ENCODE results near the gene DMD. TPM values are rescaled to one million over a fixed set of nuclear protein-coding genes. Genes with fewer than 3 reads are reported as not detected.

DMD gene
- total RNA-seq, 1 donor from 2014 or later: 6.7 TPM

GRCh38 chrX:31114858-31115257 lies 2096.5 kb downstream of the DMD start:
- no peak for DNase-seq (ENCODE audit: extremely low read depth, low read depth, low spot score)

- no peak for DNase-seq (ENCODE audit: extremely low read depth, low read depth, low spot score)
Measured at GRCh38 chrX:31112226-31112999, 2098.9 kb downstream of the DMD start.

- no peak for DNase-seq (ENCODE audit: extremely low read depth, low read depth, low spot score)
Measured at GRCh38 chrX:31110657-31111056, 2100.7 kb downstream of the DMD start.

- no peak for DNase-seq (ENCODE audit: extremely low read depth, low read depth, low spot score)
Measured at GRCh38 chrX:31099536-31100090, 2111.7 kb downstream of the DMD start.

- no peak for DNase-seq (ENCODE audit: extremely low read depth, low read depth, low spot score)
Measured at GRCh38 chrX:31098079-31098478, 2113.3 kb downstream of the DMD start.

- DNase-seq (ENCODE audit: extremely low read depth, low read depth, low spot score): no peak
Measured at GRCh38 chrX:31093639-31093975, 2117.7 kb downstream of the DMD start.

- DNase-seq (ENCODE audit: extremely low read depth, low read depth, low spot score): no peak
Measured at GRCh38 chrX:31092970-31093638, 2118.2 kb downstream of the DMD start.

GRCh38 chrX:31092476-31092875 lies 2118.9 kb downstream of the DMD start:
- no peak for DNase-seq (ENCODE audit: extremely low read depth, low read depth, low spot score)

- no peak for DNase-seq (ENCODE audit: extremely low read depth, low read depth, low spot score)
Measured at GRCh38 chrX:31091819-31092218, 2119.5 kb downstream of the DMD start.

- no peak for DNase-seq (ENCODE audit: extremely low read depth, low read depth, low spot score)
Measured at GRCh38 chrX:31074522-31074921, 2136.8 kb downstream of the DMD start.

GRCh38 chrX:31071725-31072124 lies 2139.6 kb downstream of the DMD start, which contains the start of gene FTHL17:
Gene FTHL17, minus strand, starts transcription at chrX:31072041. Its CDS starts 88 bp downstream, at chrX:31071953.
- no peak for DNase-seq (ENCODE audit: extremely low read depth, low read depth, low spot score)

- DNase-seq (ENCODE audit: extremely low read depth, low read depth, low spot score): no peak
Measured at GRCh38 chrX:31071262-31071661, 2140.1 kb downstream of the DMD start.

- no peak for DNase-seq (ENCODE audit: extremely low read depth, low read depth, low spot score)
Measured at GRCh38 chrX:31070057-31070468, 2141.3 kb downstream of the DMD start.
